ENCODE data around the gene B3GAT2. TPM values are rescaled to one million over a fixed set of nuclear protein-coding genes. Genes with fewer than 3 reads are reported as not detected.
"Not testable (repeated sequence)": the region's sequence is repeated elsewhere in the genome, so short reads cannot be mapped to it uniquely, and the experiment has no call there.

B3GAT2 gene
- total RNA-seq, 1 experiment from 2014 or later, result not detected

DNA sequence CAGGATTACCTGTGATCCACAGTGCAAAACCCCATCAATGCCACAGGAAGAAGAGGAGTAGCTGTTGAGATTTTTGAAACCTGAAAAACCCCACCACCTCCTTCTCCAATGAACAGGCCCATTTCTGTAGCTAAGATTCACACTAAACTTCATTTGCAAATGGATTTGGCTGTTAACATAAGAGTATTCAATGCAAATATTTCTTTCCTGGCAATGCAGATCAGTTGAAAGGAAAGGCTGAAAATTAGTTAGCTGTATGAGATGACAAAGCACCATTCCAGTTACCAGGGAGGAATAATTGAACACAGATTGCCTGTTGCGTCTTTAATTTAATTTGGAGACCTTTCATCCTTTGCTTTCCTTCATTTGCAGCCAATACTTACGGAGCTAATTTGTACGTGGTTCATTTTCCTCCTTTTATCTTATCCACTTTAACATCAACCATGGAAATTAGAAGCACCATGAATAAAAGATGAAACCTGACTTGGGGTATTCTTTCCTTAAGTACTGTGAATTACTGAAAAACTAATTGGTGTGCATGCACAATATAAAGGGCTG lies 4.2 kb downstream of the B3GAT2 start:
- TF ChIP-seq, protein P1, sequence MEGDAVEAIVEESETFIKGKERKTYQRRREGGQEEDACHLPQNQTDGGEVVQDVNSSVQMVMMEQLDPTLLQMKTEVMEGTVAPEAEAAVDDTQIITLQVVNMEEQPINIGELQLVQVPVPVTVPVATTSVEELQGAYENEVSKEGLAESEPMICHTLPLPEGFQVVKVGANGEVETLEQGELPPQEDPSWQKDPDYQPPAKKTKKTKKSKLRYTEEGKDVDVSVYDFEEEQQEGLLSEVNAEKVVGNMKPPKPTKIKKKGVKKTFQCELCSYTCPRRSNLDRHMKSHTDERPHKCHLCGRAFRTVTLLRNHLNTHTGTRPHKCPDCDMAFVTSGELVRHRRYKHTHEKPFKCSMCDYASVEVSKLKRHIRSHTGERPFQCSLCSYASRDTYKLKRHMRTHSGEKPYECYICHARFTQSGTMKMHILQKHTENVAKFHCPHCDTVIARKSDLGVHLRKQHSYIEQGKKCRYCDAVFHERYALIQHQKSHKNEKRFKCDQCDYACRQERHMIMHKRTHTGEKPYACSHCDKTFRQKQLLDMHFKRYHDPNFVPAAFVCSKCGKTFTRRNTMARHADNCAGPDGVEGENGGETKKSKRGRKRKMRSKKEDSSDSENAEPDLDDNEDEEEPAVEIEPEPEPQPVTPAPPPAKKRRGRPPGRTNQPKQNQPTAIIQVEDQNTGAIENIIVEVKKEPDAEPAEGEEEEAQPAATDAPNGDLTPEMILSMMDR (IDR thresholded peaks at IDR 0.05; ENCODE audit: unreplicated experiment), result no peak
- H3K9me3 Mint-ChIP-seq (ENCODE audit: unreplicated experiment), result no peaks in the 10 kb centered on the region
- no TSS peak for BruUV-seq (replicated peaks)
- intact Hi-C loops (cut with micrococcal nuclease), result loop anchor here (10.0 kb wide), 1 partner anchor 428 kb away; no protein-coding TSS in a partner anchor
- no peaks in the 10 kb centered on the region for H3K36me3 Mint-ChIP-seq (ENCODE audit: insufficient read depth, unreplicated experiment)
- no peak overlapping the region for H3K4me3 Mint-ChIP-seq (ENCODE audit: unreplicated experiment)
- no peaks in the 10 kb centered on the region for H3K4me1 Mint-ChIP-seq (ENCODE audit: insufficient read depth, unreplicated experiment)
- CTCF ChIA-PET, result interaction anchor here (0.6 to 2.1 kb wide), 6 partner anchors 68 to 846 kb away, joined by 3 to 9 read pairs (median 5); no protein-coding TSS in a partner anchor
- H3K27ac Mint-ChIP-seq (ENCODE audit: low read depth, unreplicated experiment), result no peak overlapping the region
- POLR2A ChIA-PET, result no interaction called here
- no peak for DNase-seq (ENCODE audit: unreplicated experiment)
- peaks cover 71% of the 10 kb centered on the region for H3K27me3 Mint-ChIP-seq (ENCODE audit: insufficient read depth, unreplicated experiment)

GRCh38 chr6:70944321-70944720 lies 12.5 kb downstream of the B3GAT2 start:
- intact Hi-C loops (cut with micrococcal nuclease); H3K9me3 Mint-ChIP-seq (ENCODE audit: unreplicated experiment); BruUV-seq (replicated peaks); H3K4me1 Mint-ChIP-seq (ENCODE audit: insufficient read depth, unreplicated experiment); DNase-seq (ENCODE audit: unreplicated experiment); H3K36me3 Mint-ChIP-seq (ENCODE audit: insufficient read depth, unreplicated experiment); H3K4me3 Mint-ChIP-seq (ENCODE audit: unreplicated experiment); H3K27ac Mint-ChIP-seq (ENCODE audit: low read depth, unreplicated experiment); POLR2A ChIA-PET: not testable (repeated sequence)
- CTCF ChIA-PET, result interaction anchor here (0.6 kb wide), 2 partner anchors 10 to 1262 kb away, joined by 3 read pairs; no protein-coding TSS in a partner anchor
- H3K27me3 Mint-ChIP-seq (ENCODE audit: insufficient read depth, unreplicated experiment), result peaks cover 57% of the 10 kb centered on the region

DNA sequence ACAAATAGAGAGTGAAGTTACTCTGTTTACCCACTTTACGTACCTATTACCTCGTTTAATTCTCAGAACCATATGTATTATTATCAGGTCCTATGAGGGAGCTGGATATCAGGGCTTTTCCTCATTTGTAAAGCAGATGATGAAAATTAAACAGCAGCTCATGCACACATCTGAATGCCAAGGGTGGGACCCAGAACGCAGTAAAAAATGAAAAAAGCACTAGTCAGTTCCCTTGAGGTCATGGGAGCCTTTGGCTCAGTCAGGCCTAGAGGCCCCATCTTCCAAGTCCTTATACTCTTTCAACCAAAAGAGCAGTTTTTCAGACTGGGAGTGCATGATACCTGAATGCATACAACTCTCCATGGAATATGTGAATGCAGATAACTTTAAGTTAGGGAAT lies 23.0 kb downstream of the B3GAT2 start:
- no peaks in the 10 kb centered on the region for H3K9me3 Mint-ChIP-seq (ENCODE audit: unreplicated experiment)
- ChIA-PET POLR2A (no interaction called here), CTCF (interaction anchor here (0.6 to 0.9 kb wide), 3 partner anchors 10 to 1501 kb away, joined by 3 to 5 read pairs (median 3); no protein-coding TSS in a partner anchor)
- no peak overlapping the region for H3K27ac Mint-ChIP-seq (ENCODE audit: low read depth, unreplicated experiment)
- H3K4me3 Mint-ChIP-seq (ENCODE audit: unreplicated experiment), result no peak overlapping the region
- intact Hi-C loops (cut with micrococcal nuclease), result no loop called here
- TF ChIP-seq, protein P1 (IDR thresholded peaks at IDR 0.05; ENCODE audit: unreplicated experiment), result no peak
- BruUV-seq (replicated peaks), result no TSS peak
- no peaks in the 10 kb centered on the region for H3K27me3 Mint-ChIP-seq (ENCODE audit: insufficient read depth, unreplicated experiment)
- no peak for DNase-seq (ENCODE audit: unreplicated experiment)
- no peaks in the 10 kb centered on the region for H3K4me1 Mint-ChIP-seq (ENCODE audit: insufficient read depth, unreplicated experiment)
- no peaks in the 10 kb centered on the region for H3K36me3 Mint-ChIP-seq (ENCODE audit: insufficient read depth, unreplicated experiment)

GRCh38 chr6:70905742-70906141 lies 51.1 kb downstream of the B3GAT2 start:
- CTCF ChIA-PET, result interaction anchor here (0.6 to 0.8 kb wide), 3 partner anchors 59 to 1180 kb away, joined by 3 read pairs; no protein-coding TSS in a partner anchor
- Mint-ChIP-seq H3K36me3 (ENCODE audit: insufficient read depth, unreplicated experiment) (no peaks in the 10 kb centered on the region), H3K27me3 (ENCODE audit: insufficient read depth, unreplicated experiment) (peaks cover 81% of the 10 kb centered on the region), H3K4me1 (ENCODE audit: insufficient read depth, unreplicated experiment) (no peaks in the 10 kb centered on the region), H3K9me3 (ENCODE audit: unreplicated experiment) (no peaks in the 10 kb centered on the region), H3K4me3 (ENCODE audit: unreplicated experiment) (no peak overlapping the region), H3K27ac (ENCODE audit: low read depth, unreplicated experiment) (no peak overlapping the region)
- intact Hi-C loops (cut with micrococcal nuclease), result no loop called here
- POLR2A ChIA-PET, result no interaction called here
- TF ChIP-seq, protein P1 (IDR thresholded peaks at IDR 0.05; ENCODE audit: unreplicated experiment), result no peak
- BruUV-seq (replicated peaks), result no TSS peak
- DNase-seq (ENCODE audit: unreplicated experiment), result no peak
